ENCODE measurements around the gene FADS6.

FADS6 gene

DNA sequence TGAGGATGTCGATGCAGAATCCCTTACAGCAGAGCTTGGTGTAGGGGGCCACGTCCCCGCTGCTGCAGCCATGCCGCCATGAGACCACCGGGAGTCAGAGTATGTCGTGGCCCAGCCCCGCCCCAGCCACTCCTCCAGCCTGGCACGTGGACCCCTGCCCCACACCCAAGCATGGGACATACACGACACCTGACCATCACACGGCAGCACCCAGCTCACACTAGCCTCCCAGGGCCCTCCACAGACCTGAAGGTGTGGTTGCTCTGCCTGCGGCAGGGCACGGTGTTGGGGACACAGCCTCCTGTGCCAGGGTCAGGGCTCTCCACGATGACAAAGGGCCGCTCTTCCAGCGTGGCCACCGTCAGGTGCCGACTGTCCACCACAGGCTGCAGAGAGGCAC, 43.1 kb downstream of the FADS6 start:
- no peak for DNase-seq

DNA sequence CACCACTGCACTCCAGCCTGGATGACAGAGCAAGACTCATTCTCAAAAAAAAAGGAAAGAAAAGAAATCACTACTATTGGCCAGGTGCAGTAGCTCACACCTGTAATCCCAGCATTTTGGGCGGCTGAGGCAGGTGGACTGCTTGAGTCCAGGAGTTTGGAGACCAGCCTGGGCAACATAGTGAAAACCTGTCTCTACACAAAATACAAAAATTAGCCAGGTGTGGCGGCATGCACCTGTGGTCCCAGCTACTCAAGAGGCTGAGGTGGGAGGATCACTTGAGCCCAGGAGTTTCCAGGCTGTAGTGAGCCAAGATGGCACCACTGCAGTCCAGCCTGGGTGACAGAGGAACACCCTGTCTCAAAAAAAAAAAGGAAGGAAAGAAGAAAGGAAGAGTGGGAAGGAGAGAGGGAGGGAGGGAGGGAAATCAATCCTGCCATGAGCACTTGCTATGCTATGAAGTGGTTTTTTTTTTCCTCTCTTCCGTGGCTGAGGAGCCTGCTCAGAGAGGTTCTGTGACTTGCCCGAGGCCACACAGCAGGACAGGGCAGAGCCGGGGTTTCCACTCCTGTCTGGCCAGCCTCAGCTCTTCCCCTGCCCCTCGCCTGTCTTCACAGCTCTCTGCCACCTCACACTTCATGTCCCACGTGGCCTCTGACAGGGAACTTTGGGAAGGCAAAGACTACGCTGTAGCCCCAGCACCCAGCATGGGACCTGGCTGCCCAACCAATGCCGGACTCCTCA, 44.6 kb downstream of the FADS6 start:
- no peak for DNase-seq

DNA sequence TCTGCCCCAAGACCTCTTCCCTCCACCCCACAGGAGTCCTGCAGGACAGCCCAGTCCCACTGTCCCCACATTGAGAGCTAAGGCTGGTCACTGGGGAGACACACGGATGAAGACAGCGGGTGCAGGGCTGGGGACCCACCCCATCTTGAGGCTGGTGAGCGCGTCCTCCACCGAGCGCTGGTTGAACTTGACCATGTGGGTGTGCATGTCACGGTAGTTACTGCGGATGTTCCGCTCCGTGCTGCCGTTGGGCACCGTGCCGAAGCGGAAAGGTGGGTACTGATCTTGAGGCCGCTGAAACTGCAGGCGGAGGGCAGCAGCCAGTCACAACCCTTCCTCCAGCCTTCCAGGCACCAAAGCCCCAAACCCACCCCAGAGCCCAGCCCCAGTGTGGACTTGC, 46.8 kb downstream of the FADS6 start:
- no peak for DNase-seq

DNA sequence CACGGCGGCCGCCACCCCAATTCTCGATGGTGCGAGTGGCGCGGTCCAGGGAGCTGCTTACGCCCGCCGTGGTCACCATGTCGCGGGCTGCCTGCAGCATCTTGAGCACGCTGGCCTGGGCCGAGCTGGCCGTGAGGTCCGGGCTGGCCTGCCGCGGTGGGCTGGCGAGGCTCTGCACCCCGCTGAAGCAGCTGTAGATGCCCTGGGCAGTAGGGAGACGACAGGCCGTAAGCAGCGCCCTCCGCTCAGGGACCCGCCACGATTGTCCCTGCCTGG, 50.1 kb downstream of the FADS6 start:
- no peak for DNase-seq

DNA sequence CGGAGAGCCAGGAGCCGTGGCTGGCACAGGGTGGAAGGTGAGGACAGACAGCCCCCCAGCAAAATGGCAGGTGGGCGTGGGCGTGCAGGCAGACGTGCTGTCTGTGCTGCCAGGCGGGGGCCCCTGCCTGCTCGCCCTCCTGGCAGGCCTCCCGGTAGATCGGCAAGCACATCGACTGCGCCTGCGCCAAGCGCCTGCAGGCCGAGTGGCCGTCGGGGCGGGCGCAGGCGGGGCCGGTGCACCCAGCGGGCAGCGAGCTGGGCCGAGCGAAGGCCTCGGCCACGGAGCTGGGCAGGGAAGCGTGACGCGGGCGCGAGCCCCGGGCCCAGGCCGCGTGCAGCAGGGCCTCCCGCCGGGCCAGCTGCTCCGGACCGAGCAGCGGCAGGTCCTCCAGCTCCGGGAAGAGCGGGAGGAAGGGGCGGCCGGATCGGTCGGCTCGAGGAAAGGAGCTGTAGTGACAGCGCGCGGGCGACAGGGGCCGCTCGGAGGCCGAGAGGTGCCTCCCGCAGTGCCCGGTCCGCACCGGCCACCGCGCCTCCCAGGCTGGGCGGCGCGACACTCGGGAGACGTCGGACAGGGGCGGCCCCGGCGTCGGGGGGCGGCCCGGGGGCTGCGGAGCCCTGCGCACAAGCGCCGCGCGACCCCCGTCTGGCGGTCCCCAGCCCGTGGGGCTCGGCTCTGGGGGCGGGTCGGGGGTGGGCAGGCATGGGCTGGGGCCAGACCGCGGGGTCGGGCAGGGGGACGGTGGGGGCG, 50.7 kb downstream of the FADS6 start:
- DNase-seq, result peak; percentile 92

DNA sequence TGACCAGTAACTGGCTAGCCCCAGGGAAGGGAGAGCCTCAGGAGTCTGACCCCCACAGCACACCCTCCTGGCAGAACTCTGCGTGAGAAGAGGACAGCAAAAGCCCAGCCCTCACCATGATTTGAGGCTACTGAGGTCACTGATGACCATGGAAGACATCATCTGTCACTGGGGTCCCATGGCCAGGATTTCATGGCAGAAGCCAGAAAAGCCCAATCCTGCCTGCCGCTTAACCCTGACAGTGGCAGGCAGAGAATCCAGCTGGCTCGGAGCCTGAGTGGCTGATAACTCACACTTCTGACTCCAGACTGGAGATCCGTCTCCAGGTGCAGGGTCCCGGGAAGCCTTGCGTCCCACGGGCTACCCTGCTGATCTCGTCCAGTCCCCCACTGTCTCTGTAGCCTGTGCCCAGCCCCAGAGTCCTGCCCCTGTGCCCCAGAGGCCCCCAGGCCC, 51.3 kb downstream of the FADS6 start:
- peak; percentile 44 for DNase-seq

DNA sequence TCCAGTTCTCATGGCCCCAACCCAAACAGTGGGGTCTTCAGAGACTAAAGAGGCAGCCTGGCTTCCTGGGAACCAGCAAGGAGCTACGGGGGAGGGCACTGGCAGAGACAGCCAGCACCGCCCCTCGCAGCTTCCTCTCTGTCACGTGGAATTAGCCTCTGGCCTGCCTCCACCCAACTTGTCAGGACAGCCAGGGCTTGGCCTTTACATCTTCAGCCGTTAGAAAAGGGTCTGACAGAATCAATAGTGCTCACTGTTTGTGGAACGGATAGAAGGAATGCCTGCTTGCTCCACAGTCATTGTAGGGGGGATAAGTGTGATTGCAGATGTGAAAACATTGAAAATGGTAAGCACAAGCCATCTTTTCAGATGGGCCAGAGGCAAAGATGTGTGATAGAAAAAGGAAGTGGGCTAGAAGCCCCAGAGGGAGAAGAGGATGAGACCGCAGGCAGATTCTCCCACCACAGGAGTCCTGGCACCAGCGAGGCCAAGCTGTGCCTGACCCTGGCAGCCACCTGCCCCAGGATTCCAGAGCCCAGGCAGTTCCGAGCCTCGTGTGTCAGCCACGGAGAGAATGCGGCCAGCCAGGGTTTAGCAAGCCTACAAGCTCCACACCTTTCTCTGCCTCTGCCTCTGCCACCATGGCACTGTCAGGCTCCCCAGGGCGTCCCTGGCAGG, 52.3 kb downstream of the FADS6 start:
- DNase-seq, result no peak

DNA sequence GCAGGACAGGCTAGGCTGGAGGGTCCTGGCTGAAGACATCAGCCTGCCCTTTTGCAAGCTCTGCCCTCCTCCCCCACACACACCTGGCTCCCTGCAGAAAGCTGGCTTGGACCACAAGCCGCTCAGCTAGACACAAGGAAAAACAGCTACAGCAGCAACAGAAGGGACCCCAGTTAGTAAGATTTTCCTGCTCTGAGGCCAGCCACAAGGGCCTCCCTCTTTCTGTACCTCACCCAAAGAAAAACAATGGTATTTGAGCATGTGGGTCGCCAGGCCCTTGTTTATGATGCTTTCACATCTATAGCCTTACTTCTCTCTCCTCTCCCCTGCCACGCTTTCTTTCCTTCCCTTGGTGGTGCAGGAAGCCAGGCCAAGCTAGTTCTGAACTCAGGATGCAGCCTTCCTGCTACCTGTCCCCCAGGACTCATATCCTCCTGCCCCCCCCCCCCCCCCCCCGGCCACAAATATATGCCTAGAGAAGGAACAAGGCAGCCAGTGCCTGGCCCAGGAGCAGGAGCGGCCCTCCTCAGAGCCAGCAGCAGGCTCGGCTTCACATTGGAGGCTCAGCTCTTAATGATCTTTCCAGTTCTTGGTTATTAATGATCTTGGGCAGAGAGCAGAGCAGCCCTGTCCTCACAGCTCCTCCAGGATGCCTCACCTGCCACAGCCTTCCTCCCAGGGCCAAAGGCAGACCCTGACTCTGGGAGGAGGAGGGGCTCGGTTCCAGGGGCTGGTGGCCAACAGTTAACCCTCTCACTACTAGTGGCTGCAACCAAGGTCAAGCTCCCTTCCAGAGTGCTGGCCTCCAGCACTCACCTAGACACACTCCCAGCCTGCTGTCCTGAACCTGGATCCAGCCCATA, 53.2 kb downstream of the FADS6 start:
- no peak for DNase-seq

DNA sequence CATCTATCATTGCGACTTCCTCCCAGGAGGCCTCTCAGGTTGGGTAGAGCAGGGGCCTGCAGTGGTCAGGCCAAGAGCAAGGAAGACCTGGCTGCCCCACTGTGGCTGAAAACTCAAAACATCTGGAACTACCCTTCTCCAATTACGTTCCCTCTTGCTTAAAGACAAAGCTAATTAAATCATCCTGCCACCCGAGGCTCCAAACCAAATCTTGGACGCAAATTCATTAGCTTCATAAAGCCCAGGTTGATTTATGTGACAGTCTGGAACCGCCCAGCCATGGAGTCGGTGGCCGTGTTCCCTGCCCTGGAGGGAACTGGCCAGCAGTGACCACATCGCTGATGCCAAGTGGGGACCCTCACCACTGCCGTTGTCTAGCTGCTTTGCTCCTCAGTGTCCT, 55.2 kb downstream of the FADS6 start:
- no peak for DNase-seq

DNA sequence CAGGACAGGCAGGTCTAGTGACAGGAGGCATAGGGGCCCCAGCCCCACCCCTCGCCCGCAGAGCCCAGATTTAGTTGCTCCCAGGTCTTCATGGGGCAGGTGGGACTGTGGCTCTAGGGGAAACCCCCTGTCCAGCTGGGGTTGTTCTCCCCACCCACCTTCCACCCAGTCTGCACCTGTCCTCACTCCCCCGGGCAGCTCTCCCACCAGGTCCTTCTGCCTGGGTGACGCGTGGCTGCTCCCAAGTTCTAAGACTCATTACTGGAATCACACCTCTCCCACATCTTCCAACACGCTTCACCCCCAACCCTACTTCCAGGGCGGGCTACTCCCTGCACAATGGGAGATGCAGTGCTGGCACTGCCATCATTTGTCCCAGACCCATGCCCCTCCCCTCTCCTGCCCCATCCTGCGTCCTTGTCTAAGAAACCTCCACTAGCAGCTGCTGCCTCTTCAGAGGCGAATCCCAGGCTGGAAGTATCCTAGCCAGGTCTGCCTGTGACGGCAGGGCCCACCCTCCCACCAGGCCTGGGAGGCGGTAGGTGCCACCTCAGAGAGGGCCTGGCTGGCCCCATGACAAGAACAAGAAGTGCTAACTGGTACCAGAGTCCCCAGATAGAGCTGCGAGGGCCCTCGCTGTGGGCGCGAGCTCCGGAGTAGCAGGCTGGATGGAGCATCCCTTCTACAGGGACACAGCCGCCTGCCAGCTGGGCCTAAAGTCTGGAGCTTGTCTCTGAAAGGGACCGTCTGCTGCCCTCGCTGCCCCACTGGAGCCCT, 56.6 kb downstream of the FADS6 start:
- no peak for DNase-seq

DNA sequence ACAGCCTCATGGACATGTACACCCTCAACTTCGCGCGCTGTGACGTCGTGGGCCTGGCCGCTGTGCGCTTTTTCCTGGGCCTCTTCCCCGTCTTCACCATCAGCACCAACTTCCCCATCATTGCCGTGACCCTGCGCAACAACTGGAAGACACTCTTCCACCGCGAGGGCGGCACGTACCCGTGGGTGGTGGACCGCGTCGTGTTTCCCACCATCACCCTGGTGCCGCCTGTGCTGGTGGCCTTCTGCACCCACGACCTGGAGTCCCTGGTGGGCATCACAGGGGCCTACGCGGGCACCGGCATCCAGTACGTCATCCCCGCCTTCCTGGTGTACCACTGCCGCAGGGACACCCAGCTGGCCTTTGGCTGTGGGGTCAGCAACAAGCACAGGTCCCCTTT, 57.2 kb downstream of the FADS6 start:
- no peak for DNase-seq

DNA sequence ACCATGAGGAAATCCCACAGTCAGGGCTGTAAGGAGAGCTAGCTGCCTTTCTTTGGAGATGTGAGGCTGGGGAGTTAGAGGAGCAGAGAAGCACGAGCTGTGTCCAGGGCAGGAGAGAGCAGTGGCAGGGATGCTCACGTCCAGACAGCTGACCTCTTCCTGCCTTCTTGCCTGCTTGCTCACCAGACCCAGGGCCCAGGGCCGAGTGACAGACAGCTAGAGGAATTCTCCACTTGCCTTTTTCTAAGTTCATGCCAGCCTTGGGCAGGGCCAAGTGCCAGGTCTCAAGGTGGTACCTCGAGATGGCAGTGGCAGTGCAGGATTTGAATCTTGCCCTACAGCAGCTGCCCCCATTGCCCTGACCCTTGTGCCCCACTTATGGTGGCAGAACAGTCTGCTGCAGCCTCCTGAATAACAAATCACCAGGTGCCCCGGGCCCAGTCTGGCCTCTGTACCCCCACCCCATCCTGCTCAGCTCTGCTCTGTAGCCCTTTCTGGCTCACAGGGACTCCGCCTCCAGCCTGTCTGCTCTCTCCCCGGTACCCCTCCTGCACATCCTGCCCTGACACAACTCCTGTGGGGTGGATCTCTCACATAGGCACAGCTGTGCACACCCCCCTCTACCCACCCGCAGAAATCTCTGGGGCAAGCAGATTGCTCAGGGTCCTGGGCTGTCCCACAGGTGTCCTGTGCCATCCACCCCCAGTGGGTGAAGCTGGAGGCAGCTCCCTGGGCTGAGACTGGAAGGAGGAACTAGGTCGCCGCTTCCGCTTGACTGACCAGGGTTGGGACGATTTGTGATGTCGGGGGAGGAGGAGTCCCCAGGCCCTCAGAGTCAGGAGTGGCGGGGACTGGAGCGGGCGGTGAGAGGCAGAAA, 59.7 kb downstream of the FADS6 start:
- no peak for DNase-seq

DNA sequence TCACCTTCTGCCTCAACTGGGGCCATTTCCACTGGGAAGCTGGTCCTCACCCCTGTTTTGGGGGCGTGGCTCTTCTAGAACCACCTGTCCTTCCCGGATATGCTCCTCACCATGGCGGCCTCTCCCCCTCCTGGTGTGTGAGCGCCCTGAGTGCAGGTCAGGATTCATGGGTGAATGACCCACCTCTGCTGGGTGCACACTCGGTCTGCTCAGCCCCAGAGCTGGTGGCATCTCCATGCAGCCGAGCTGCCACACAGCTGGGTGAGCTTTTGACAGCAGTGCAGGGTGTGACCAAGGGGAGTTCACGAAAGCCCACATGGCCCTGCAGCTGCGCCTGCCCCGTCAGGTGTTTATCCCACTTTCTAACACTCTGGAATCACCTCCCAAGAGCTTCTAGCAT, 61.0 kb downstream of the FADS6 start:
- no peak for DNase-seq

DNA sequence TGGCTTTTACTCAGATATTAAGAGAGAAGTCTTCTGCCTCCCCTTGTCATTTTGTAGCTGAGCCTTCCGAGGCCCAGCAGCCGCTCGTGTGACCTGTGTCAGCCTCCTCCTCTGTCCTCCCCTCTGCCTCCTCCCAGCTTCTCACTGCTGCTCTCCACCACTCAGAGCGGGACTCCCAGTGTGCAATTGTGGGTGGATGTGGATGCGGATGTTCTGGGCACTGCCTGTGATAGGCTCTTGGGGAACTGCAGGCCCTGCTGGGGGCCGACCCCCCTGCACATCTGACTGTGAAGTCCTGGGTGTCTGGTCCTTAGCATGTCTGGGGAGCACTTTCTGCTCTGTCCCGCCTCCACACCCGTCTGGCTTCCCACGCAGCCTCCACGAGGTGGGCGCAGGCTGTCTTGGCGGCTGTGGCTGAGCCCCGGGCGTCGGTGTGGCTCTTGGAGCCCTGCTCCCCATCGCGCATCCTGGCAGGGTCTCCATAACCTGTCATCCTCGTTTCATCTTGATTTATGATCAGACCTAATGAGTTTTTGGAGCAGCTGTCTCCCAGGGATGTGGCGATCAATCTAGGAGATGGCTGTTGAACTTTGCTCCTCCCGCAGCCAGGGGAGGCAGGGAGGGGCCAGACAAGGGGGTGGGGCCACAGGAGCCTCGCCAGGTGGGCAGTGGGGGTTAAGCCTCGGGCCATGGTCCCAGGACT, 61.8 kb downstream of the FADS6 start:
- no peak for DNase-seq

DNA sequence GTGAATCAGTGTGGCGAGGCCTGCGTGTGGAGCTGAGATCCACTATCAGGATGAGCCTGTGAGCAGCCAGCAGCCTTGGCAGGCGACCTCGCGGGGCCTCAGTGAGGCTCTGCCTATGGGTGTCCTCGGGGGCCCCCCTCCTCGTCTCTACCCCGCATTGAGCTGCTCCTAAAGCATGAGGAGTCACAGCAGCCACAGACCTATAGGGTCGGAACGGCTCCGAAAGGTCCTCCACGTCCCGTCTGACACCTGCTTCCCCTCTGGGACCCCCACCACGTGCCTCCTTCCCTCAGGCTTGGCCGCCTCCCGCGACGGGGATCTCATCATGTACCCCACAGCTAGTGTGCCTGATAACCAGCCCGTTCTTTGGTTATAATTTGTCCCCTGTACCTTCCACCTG, 62.6 kb downstream of the FADS6 start:
- DNase-seq, result no peak

DNA sequence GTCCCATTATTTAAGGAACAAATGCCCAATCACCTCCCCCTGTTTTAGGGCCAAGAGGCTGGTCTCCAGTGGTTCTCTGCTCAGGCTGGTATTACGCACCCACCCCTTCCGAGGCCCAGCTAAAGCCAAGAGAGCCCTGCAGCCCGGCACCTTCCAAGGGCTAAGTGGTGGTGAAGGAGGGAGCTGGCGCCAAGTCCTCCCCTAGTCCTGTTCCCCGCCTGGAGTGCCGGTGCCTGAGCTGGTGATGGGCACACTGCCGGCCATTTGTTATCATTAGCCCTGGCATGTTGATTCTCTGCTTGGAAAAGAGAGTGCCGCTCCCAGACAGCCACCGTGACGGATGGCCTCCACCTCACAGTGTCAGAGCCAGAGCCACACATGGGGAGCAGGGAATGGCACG, 65.6 kb downstream of the FADS6 start:
- no peak for DNase-seq

All from DMS53 (cell line).